ENCODE measurements around the gene KCTD11.

KCTD11 gene

GRCh38 chr17:7348478-7349242 lies 3.3 kb upstream of the KCTD11 start:
- peaks cover 19% of the 10 kb centered on the region for H3K4me1 ChIP-seq (ENCODE audit: control insufficient read depth, insufficient read depth, low read length)
- no peaks in the 10 kb centered on the region for H3K36me3 ChIP-seq (ENCODE audit: control insufficient read depth, insufficient read depth, low read length)
- no peak overlapping the region for H3K27ac ChIP-seq (ENCODE audit: low read depth, low read length)
- no peaks in the 10 kb centered on the region for H3K9me3 ChIP-seq (ENCODE audit: control insufficient read depth, insufficient read depth, low read depth, low read length)
- no peak overlapping the region for H3K4me3 ChIP-seq (ENCODE audit: low read depth, low read length)
- H3K9ac ChIP-seq (ENCODE audit: low read length): no peak overlapping the region
- 0 out of 2 replicates have a peak, but pooled peaks cover 6% of the 10 kb centered on the region for H3K27me3 ChIP-seq (ENCODE audit: control insufficient read depth, insufficient read depth, low read length)

- Histone ChIP-seq H3K27ac (ENCODE audit: low read depth, low read length) (peak overlapping the region; percentile 98; the same call in 1 of the 2 replicates), H3K36me3 (ENCODE audit: control insufficient read depth, insufficient read depth, low read length) (no peaks in the 10 kb centered on the region), H3K9ac (ENCODE audit: low read length) (peak overlapping the region; percentile 95), H3K9me3 (ENCODE audit: control insufficient read depth, insufficient read depth, low read depth, low read length) (no peaks in the 10 kb centered on the region), H3K4me3 (ENCODE audit: low read depth, low read length) (peak overlapping the region; percentile 91), H3K4me1 (ENCODE audit: control insufficient read depth, insufficient read depth, low read length) (peaks cover 27% of the 10 kb centered on the region), H3K27me3 (ENCODE audit: control insufficient read depth, insufficient read depth, low read length) (0 out of 2 replicates have a peak, but pooled peaks cover 6% of the 10 kb centered on the region)
Measured at GRCh38 chr17:7352503-7352889, 534 bp downstream of the KCTD11 start.

GRCh38 chr17:7352910-7353635 lies 1.1 kb downstream of the KCTD11 start:
- Histone ChIP-seq H3K4me3 (ENCODE audit: low read depth, low read length) (peak overlapping the region; percentile 91), H3K9ac (ENCODE audit: low read length) (no peak overlapping the region), H3K27ac (ENCODE audit: low read depth, low read length) (no peak overlapping the region), H3K4me1 (ENCODE audit: control insufficient read depth, insufficient read depth, low read length) (peaks cover 27% of the 10 kb centered on the region), H3K9me3 (ENCODE audit: control insufficient read depth, insufficient read depth, low read depth, low read length) (no peaks in the 10 kb centered on the region), H3K36me3 (ENCODE audit: control insufficient read depth, insufficient read depth, low read length) (no peaks in the 10 kb centered on the region), H3K27me3 (ENCODE audit: control insufficient read depth, insufficient read depth, low read length) (0 out of 2 replicates have a peak, but pooled peaks cover 6% of the 10 kb centered on the region)

GRCh38 chr17:7354262-7354843 lies 2.4 kb downstream of the KCTD11 start:
- H3K27ac ChIP-seq (ENCODE audit: low read depth, low read length): no peak overlapping the region
- no peak overlapping the region for H3K4me3 ChIP-seq (ENCODE audit: low read depth, low read length)
- H3K4me1 ChIP-seq (ENCODE audit: control insufficient read depth, insufficient read depth, low read length): peaks cover 23% of the 10 kb centered on the region
- H3K27me3 ChIP-seq (ENCODE audit: control insufficient read depth, insufficient read depth, low read length): 0 out of 2 replicates have a peak, but pooled peaks cover 6% of the 10 kb centered on the region
- no peak overlapping the region for H3K9ac ChIP-seq (ENCODE audit: low read length)
- no peaks in the 10 kb centered on the region for H3K36me3 ChIP-seq (ENCODE audit: control insufficient read depth, insufficient read depth, low read length)
- H3K9me3 ChIP-seq (ENCODE audit: control insufficient read depth, insufficient read depth, low read depth, low read length): no peaks in the 10 kb centered on the region

GRCh38 chr17:7355053-7355452 lies 3.1 kb downstream of the KCTD11 start, which contains the start of gene TMEM95:
TSS of gene TMEM95 (plus strand) at chr17:7355156. CDS start at chr17:7355205, 49 bp downstream.
- Histone ChIP-seq H3K27ac (ENCODE audit: low read depth, low read length) (no peak within 1 kb of the TSS), H3K9ac (ENCODE audit: low read length) (no peak within 1 kb of the TSS), H3K4me3 (ENCODE audit: low read depth, low read length) (no peak within 1 kb of the TSS), H3K27me3 (ENCODE audit: control insufficient read depth, insufficient read depth, low read length) (0 out of 2 replicates have a peak, but pooled peaks cover 6% of the 10 kb centered on the region), H3K36me3 (ENCODE audit: control insufficient read depth, insufficient read depth, low read length) (no peaks in the 10 kb centered on the region), H3K9me3 (ENCODE audit: control insufficient read depth, insufficient read depth, low read depth, low read length) (no peaks in the 10 kb centered on the region), H3K4me1 (ENCODE audit: control insufficient read depth, insufficient read depth, low read length) (peaks cover 16% of the 10 kb centered on the region)

GRCh38 chr17:7355573-7355972 lies 3.6 kb downstream of the KCTD11 start:
- Histone ChIP-seq H3K4me3 (ENCODE audit: low read depth, low read length) (no peak overlapping the region), H3K9me3 (ENCODE audit: control insufficient read depth, insufficient read depth, low read depth, low read length) (no peaks in the 10 kb centered on the region), H3K27ac (ENCODE audit: low read depth, low read length) (no peak overlapping the region), H3K27me3 (ENCODE audit: control insufficient read depth, insufficient read depth, low read length) (0 out of 2 replicates have a peak, but pooled peaks cover 6% of the 10 kb centered on the region), H3K4me1 (ENCODE audit: control insufficient read depth, insufficient read depth, low read length) (peaks cover 16% of the 10 kb centered on the region), H3K36me3 (ENCODE audit: control insufficient read depth, insufficient read depth, low read length) (no peaks in the 10 kb centered on the region), H3K9ac (ENCODE audit: low read length) (no peak overlapping the region)

- Histone ChIP-seq H3K27me3 (ENCODE audit: control insufficient read depth, insufficient read depth, low read length) (0 out of 2 replicates have a peak, but pooled peaks cover 6% of the 10 kb centered on the region), H3K27ac (ENCODE audit: low read depth, low read length) (no peak overlapping the region), H3K4me3 (ENCODE audit: low read depth, low read length) (peak overlapping the region; percentile 44)
Measured at GRCh38 chr17:7356072-7356549, 4.1 kb downstream of the KCTD11 start.

GRCh38 chr17:7356756-7357155 lies 4.8 kb downstream of the KCTD11 start:
- no peak overlapping the region for H3K9ac ChIP-seq (ENCODE audit: low read length)
- peaks cover 16% of the 10 kb centered on the region for H3K4me1 ChIP-seq (ENCODE audit: control insufficient read depth, insufficient read depth, low read length)
- no peak overlapping the region for H3K4me3 ChIP-seq (ENCODE audit: low read depth, low read length)
- no peaks in the 10 kb centered on the region for H3K36me3 ChIP-seq (ENCODE audit: control insufficient read depth, insufficient read depth, low read length)
- H3K27me3 ChIP-seq (ENCODE audit: control insufficient read depth, insufficient read depth, low read length): 0 out of 2 replicates have a peak, but pooled peaks cover 6% of the 10 kb centered on the region
- no peaks in the 10 kb centered on the region for H3K9me3 ChIP-seq (ENCODE audit: control insufficient read depth, insufficient read depth, low read depth, low read length)
- no peak overlapping the region for H3K27ac ChIP-seq (ENCODE audit: low read depth, low read length)

More at GRCh38 chr17:7356072-7356549, 4.1 kb downstream of the KCTD11 start:
- Histone ChIP-seq H3K9ac (ENCODE audit: low read length) (no peak overlapping the region), H3K9me3 (ENCODE audit: control insufficient read depth, insufficient read depth, low read depth, low read length) (no peaks in the 10 kb centered on the region), H3K4me1 (ENCODE audit: control insufficient read depth, insufficient read depth, low read length) (peaks cover 16% of the 10 kb centered on the region), H3K36me3 (ENCODE audit: control insufficient read depth, insufficient read depth, low read length) (no peaks in the 10 kb centered on the region)

- Histone ChIP-seq H3K9ac (ENCODE audit: low read length) (no peak overlapping the region), H3K27me3 (ENCODE audit: control insufficient read depth, insufficient read depth, low read length) (0 out of 2 replicates have a peak, but pooled peaks cover 6% of the 10 kb centered on the region), H3K9me3 (ENCODE audit: control insufficient read depth, insufficient read depth, low read depth, low read length) (no peaks in the 10 kb centered on the region), H3K4me1 (ENCODE audit: control insufficient read depth, insufficient read depth, low read length) (peaks cover 15% of the 10 kb centered on the region), H3K27ac (ENCODE audit: low read depth, low read length) (no peak overlapping the region), H3K4me3 (ENCODE audit: low read depth, low read length) (no peak overlapping the region), H3K36me3 (ENCODE audit: control insufficient read depth, insufficient read depth, low read length) (no peaks in the 10 kb centered on the region)
Measured at GRCh38 chr17:7357381-7357780, 5.4 kb downstream of the KCTD11 start.

GRCh38 chr17:7361906-7362305 lies 9.9 kb downstream of the KCTD11 start:
- no peaks in the 10 kb centered on the region for H3K9me3 ChIP-seq (ENCODE audit: control insufficient read depth, insufficient read depth, low read depth, low read length)
- H3K4me1 ChIP-seq (ENCODE audit: control insufficient read depth, insufficient read depth, low read length): no peaks in the 10 kb centered on the region
- no peak overlapping the region for H3K9ac ChIP-seq (ENCODE audit: low read length)
- no peaks in the 10 kb centered on the region for H3K36me3 ChIP-seq (ENCODE audit: control insufficient read depth, insufficient read depth, low read length)
- no peaks in the 10 kb centered on the region for H3K27me3 ChIP-seq (ENCODE audit: control insufficient read depth, insufficient read depth, low read length)
- H3K27ac ChIP-seq (ENCODE audit: low read depth, low read length): no peak overlapping the region
- H3K4me3 ChIP-seq (ENCODE audit: low read depth, low read length): no peak overlapping the region

Measured in HUES6 (cell line).